HT1080 (cell line): ENCODE measurements around the gene TMEM144. TPM values are rescaled to one million over a fixed set of nuclear protein-coding genes. Genes with fewer than 3 reads are reported as not detected.
A peak's percentile ranks its signal among the peaks of the same experiment; 100 is the strongest.
"Not testable (repeated sequence)": the region's sequence is repeated elsewhere in the genome, so short reads cannot be mapped to it uniquely, and the experiment has no call there.

Experiments used
- DNase-seq: peaks from one replicate; pipeline ENCODE4 v3.0.0-alpha.2; 2015; ENCODE audit warnings: low read depth
- total RNA-seq: library from RNA; depleted of rRNA; stranded (reverse); fragments of >200 nt; shearing (Covaris generic); gene quantifications from 2 replicates; pipeline ENCODE4 v1.2.3, GENCODE V29; 2014

The TMEM144 gene
- total RNA-seq, 1 experiment from 2014 or later: not detected

DNA sequence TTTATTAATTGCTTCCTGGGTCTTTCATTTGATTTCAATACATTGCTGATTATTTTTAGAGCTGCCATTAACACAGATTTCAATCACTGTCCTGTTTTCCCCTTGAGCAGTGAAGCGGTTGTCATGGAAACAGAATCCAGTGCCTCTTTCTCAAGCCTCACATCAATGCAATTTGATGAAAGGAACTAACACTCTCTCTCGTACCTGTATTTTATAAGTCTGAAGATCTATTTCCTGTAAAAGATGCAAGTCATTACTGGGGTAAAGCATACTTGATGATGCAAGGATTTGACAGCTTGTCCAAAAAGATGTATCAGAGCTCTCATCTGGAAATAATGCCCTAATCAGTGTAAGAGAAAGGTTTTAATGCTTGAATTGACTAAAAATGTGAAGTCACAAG lies 19.6 kb upstream of the TMEM144 start:
- no peak for DNase-seq

DNA sequence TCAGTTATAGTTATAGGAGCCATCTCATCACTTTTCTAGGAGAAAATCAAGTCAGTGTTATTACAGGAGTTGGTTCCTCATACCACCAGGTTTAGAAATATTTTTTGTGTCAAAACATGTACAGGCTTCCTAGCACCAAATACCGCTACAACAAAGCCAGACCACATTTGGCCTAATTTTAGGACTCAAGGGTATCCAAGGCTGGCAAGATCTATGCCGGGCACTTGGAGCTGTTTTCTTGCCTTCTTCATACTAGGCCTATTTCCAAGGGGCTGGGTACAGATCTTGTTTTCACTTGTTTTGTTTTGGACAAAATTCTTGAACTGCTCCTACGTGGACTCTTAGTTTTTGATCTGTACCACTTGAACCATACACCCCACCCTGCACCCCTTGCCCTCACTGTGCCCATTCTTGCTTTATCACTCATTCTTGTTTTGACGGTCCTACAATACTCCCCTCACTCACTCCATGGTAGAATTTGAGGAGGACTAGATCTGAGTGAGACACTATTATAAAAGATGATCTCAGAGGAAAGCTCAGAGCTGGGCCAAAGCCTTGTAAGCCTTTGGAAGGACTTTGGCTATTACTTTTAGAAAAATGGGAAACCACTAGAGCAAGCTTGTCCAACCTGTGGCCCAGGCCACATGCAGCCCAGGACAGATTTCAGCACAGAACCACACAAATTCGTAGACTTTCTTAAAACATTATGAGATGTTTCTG lies 17.7 kb upstream of the TMEM144 start:
- DNase-seq: no peak

DNA sequence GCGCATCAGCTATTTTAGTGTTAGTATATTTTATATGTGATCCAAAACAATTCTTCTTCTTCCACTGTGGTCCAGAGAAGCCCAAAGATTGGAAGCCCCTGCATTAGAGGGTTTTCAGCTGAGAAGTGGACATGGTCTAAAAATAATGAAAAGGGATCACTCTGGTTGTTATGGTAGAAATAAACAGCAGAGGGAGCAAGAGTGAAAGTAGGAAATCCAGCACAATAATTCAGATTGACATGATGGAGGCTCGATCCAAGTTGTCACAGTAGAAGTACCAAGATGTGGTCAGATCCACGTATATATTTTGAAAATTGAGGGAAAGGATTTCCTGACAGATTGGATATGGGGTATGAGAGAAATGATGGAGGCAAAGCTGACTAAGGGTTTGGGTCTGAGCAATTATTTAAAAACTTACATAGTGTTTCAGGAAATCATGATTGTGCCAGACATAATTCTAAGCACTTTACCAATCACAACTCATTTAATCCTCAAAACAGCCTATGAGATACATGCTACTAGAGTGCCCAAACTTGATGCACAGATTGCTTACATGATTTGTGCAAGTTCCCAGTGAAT lies 17.0 kb upstream of the TMEM144 start:
- DNase-seq: peak; percentile 38

DNA sequence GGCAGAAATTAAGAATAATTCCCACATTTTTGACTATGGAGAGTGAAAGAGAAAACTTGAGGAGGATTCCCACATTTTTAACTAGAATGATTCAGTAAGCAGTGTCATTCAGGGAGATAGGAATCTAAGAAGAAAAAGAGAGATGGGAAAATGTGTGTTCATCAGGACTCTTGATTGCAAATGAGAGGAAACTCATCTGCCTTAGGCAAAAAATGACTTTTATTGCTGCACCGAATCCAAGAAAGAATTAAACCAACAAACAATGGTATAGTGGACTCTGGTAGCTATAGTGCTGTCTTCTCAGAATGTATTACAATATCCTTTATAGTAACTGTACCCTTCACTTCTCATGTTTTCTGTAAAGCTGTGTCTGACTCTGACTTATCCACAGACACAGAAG lies 15.0 kb upstream of the TMEM144 start:
- no peak for DNase-seq

DNA sequence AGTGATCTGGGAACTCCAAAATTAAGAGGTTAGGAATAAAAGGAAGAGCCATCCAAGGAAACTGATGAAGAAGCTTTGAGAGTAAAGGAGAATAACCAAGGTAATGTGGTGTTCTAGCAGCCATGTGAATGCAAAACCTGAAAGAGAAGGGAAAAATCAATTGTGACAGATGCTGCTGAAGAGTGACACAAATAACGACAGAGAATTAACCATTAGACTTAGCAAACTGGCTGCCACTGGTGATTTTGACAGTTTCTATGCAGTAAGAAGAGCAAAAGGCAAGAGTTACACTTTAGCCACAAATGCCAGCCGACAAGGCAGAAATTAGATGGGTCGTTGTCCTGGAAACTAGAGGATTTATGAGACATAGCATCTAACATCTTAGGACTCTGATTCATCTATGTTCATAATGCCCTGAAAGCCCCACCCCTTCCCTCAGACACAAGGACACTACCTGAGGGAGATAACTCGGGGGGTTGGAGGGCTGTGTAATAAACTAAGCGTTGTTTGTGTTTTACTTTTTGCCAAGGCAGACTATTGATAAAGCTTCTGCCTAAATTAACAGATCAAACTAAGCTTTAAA lies 13.0 kb upstream of the TMEM144 start:
- DNase-seq: no peak

DNA sequence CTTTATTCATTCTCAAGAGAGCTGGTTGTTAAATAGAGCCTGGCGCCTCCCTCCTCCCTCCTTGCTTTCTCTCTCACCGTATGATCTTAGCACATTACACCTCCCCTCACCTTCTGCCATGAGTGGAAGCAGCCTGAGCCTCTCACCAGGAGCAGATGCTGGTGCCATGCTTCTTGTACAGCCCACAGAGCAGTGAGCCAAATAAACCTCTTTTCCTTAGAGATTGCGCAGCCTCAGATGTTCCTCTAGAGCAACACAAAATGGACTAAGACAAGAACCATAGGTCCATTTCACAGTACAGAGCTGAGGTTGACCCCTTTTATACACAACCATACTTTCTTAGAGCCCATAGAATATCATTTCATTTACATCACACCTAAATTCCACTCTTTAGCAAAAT lies 10.1 kb upstream of the TMEM144 start:
- DNase-seq: no peak

DNA sequence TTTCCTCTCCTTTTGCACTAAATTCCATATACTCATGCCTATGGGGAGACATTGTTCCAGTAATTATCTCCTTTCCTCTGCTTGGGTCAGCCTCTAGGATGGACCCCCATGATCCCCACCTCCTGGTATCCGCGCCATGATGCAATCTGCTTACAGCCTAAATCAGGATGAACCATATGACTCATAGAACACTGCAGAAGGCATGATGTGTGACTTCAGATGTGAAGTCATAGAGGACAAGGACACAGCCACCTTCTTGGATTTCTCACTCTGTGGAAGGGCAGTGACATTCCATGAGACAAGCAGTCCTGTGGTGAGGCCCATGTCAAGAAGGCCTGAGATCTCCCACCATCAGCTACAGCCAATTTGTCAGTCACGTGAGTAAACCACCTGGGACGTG lies 9.0 kb upstream of the TMEM144 start:
- DNase-seq: no peak

DNA sequence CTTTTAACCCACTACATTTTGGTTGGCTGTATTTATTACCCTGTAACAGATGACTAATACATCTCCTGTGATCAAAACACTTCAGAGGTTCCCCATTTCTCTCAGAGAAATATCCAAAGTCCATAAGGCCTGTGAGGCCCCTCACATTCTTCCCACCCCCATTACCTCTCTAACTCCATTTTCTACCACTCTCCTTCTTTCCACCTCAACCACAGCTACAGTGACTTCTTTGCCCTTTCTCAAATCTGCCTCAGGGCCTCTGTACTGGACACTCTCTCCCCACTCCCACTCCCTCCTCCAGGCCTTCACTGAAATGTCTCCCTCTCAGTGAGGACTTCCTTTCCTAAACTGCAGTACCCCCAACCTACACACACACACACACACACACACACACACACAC lies 8.4 kb upstream of the TMEM144 start:
- no peak for DNase-seq

DNA sequence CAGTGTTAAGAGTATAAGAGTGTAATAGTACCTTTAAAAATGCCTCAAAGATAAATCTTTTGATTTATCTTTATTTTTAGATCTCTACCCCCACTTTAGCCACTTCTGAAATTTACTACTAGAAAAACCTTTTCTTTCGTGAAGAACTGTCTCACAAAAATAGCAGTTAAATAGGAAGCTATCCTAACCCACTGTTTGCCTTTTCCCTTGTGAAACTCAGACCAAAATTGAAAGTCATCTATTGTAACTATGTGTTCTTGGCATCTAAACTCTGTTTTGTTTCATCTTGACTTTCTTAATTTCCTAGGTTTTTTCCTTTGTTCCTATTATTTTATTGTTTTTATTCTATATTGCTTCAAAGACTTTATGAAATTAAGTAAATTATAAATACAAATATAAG lies 7.8 kb upstream of the TMEM144 start:
- DNase-seq: no peak

DNA sequence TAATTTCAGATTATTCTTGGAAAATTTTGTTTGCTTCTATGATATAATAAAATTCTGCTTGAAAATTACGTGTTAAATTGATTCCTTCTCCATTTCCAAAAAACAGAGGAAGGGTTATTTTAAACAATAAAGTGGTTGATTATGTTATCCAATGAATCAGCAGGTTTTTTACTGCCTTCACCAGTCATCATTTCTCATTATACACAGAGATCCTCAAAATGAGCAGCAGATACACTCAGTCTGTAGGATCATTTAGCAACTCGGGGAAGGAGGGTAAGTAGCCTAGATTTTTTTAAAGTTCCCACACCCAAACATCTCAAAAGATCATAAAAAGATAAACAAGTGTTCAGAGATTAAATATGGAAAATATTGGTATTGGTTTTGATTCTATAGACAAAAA lies 6.8 kb upstream of the TMEM144 start:
- DNase-seq: no peak

DNA sequence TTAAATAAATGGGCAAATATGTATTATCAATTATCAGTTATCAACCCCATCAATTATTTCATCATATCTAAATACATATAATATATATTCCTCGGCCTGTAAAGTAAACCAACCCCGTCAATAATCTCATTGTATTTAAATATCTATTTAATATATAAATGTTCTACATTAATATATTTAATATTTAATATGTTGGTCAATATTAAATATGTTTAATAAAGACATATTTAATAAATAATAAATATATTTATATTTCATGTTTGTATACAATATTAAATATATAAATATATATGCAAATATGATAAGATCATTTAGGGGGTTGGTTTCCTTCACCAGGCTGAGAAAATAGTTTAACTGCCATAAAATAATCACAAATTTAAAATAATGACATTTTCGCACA lies 6.4 kb upstream of the TMEM144 start:
- no peak for DNase-seq

DNA sequence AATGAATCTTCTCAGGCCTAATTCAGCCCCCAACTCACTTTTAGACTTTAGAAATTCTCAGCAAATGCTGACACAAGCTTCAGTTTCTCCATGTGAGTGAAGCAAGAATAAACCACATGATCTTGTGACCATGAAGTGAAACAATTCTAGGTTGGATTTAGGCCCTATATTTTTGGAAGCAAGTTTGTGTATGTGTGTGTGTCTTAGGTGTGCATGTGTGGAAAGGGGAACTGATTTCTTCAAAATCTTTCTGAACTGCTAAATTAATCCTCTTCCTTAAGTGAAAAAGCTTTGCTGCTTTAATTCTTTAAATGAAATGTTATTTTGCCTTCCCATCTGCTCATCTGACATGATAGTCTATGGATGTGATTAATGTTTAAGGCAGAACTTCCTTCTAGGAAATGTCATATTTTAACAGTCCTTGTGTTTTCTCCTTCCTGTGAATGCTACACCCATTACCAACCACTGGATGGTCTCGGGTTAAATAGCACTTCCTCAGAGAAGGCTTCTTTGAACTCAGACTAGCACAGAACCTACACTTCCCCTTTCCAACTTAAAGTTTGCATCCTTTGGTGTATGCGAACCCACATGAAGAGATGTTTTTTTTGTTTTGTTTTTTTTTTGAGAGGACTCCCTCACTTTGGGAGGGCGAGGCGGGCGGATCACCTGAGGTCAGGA lies 1.2 kb upstream of the TMEM144 start:
- DNase-seq: no peak

DNA sequence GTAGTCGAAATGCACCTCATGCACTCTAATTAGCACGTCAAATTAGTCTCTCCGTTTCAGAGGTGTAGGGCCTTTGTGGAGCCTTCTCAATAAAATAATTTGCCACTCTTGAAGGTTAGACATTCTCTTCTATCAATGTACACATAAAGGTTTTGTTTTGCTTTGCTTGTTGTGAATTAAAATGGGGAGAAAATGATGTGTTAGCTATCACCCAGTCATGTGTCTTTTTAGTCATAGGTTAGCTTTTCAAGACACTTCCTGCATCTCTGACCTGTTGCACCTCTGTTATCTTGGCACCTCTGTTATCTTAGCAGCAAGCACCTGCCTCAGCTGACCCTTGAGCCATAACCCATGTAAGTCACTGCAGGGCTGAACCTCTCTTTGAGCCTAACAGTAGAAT lies 936 bp downstream of the TMEM144 start:
- no peak for DNase-seq

DNA sequence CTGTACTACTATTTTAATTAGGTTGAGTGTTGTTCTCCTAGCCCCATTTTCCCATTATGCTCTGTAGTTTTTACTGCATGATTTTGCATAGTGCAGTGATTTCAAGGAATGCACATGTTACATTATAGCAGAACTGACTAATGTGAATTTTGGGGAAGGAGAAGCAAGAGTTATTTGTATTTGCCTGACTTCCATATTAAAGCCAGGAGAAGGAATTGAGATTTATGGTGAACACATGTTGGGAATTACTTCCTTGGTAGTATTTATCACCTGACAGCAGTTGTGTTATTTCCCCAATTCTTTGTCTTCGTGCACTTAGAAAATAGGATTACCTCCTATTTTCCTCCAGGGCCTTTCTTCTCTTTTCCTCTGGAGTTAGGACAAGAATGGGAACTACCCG lies 3.2 kb downstream of the TMEM144 start:
- DNase-seq: no peak

DNA sequence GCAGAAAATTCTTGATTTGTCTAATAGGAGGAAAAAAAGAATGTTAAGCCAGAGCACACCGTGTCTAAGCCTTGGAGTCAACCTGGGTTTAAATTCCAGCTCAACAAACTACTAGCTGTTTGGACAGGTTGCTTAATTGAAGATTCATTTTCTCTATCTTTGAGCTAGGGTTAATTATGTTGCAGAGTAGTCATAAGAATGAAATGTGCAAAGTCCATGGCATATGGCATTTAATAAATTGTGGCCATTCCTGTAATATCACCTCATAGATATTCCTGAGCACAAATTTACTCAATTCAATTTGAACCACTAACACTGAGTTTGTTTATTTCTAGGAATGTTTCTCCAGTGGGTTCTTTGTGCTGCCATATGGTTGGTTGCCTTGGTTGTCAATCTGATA lies 4.6 kb downstream of the TMEM144 start:
- DNase-seq: no peak

DNA sequence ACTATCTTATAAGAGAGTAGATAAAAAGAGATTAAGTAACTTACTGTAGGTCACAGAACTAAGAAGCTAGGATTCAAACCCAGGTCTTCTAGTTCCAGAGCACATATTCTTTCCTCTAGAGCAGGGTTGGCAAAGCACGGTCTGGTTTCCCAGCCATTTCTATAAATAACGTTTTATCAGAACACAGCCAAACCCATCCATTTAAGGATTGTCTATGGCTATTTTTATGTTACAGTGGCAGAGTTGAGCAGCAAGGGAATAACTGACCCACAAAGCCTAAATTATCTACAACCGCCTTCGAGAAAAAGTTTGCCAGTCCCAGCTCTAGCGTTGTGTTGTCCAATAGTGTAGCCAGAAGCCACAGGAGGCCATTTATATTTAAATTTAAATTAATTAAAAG lies 7.5 kb downstream of the TMEM144 start:
- DNase-seq: no peak

DNA sequence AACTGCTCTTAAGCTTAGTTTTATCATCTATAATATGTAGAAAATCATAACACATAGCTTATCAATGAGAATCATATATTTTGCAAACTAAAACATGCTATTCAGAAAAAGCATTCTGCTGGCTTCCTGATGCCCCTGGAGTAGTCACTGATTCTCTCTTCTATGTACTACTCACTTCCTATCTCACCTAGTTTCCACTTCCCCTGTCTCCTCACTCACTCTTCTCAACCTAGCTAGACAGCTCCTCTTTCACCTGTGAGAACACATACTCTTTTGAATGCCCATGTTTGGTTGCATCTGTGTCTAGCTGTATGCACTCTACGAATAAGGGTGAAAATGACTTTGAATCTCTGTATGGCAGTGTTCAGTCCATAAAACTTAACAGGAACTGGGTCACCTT lies 9.3 kb downstream of the TMEM144 start:
- DNase-seq: no peak

DNA sequence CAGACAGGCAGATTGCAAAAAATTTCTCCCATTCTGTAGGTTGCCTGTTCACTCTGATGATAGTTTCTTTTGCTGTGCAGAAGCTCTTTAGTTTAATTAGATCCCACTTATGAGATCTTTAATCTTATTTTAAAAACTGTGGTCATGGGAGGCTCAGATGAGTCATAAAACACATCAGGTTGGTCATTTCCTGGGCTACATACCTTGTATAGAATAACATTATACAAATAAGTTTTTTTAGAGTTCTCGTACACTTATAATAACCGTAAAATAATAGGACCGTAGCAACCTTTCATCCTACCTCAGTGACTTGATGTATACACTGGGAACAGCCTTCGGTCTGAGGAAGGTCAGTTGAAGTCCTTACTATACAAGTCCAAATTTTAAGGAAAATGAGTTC lies 14.0 kb downstream of the TMEM144 start:
- DNase-seq: peak; percentile 20

DNA sequence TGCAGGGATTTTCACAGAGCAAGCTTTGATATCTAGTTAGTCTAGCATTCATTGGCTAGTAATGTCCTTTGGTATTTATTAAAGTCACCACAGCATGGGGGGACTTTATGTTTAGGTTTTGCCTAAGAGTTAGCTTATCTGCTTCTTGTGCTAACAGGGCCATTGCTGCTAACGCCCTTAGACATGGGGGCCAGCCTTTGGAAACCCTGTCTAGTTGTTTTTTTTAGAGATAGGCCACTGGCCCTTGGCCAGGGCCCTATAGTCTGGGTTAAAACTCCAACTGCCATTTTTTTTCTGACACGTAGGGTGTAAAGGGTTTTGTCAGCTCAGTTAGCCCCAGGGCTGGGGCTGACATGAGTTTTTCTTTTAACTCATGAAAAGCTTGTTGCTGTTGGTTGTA lies 14.7 kb downstream of the TMEM144 start:
- not testable (repeated sequence) for DNase-seq

DNA sequence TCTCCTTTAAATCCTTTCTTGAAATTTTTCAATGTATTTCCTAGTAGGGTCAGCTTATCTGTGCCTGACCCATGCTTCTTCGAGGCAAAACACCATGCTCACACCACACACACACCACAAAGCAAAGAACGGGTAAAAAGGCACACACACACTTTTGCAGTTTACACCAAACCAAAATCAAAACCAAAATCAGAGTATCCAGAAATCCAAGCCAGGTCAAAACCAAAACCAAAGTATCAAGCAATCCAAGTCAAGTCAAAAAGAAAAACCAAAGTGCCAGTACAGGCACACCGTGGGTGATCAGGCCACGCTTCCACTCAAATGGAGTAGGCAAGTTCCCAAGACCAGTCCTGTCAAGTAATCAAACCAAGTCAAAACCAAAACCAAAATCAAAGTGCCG lies 17.6 kb downstream of the TMEM144 start:
- DNase-seq: not testable (repeated sequence)

DNA sequence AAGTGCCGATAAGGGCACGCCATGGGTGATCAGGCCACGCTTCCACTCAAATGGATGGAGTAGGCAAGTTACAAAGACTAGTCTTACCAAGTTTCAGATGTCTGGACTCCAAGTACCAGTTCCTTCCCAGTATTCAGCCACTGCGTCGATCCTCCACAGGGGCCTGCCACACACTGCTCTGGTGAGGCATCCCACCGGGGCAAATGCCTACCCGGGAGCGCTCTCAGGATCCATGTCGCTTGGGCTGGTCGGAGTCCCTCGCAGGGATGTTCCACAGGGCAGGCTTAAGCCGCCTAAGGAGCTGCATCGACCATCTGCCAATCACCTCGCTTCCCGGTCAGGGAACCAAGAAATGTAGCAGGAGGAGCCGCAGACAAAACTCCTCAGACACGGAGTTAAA lies 18.1 kb downstream of the TMEM144 start:
- DNase-seq: not testable (repeated sequence)

DNA sequence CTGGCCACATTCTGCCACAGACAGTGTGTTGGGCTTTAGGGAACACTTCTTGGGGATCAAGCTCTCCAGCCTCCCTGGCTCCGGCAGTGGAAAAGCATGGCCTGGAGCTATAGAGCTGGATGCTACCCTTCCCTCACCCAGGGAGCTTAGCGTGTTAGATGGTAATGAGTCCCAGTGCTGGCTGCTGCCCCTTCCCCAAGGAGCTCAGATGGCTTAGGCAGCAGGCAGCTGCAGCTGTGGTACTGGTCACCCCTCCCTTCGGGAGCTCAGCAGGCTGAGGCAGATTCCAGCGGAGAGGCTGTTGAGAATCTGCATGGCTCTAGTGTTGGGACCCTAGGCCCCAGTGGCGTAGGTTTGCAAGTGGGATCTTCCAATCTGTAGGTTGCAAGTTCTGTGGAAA lies 19.5 kb downstream of the TMEM144 start:
- no peak for DNase-seq

DNA sequence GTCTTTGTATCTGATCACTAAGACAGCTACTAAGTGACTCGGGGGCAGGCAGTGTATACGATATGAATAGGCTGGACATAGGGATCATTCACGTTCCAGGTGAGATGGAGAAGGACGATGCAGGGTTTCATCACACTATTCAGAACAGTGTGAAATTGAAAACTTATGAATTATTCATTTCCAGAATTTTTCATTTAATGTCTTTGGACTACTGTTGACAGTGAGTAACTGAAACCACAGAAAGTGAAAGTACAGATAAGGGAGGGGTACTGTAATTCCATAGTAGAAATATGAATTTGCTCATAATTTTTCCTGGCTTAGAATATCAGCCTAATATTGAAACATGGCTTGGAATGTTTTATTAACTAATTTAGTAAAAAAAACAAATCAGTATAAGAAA lies 24.4 kb downstream of the TMEM144 start:
- no peak for DNase-seq
